HG03060 (cell line): ENCODE results near the gene KIF5A.

Experiments used
- ATAC-seq: cut with Tn5 transposase; IDR thresholded peaks from one replicate; pipeline ENCODE4 v1.9.1; 2021; ENCODE audit warnings: low read depth, moderate number of reproducible peaks; ENCODE audit not compliant: unreplicated experiment

KIF5A gene

DNA sequence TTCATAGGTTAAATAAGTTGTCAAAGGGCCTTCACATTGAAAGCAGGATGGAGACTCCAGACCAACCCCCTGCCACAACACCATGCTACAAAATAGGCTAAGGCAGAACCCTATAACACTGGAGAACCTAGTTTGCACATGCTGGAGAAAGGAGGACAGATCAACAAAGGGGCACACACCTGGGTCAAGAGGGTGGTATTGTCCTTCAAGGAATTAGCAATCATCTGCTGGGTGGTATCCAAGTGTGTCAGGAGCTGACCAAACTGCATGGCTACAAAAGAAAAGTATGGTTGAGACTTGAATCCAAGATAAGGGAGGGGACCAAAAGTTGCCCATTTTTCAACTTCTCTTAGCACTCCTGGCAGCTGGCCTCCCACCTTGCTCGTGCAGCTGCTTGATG, 18.0 kb upstream of the KIF5A start:
- ATAC-seq = no peak

DNA sequence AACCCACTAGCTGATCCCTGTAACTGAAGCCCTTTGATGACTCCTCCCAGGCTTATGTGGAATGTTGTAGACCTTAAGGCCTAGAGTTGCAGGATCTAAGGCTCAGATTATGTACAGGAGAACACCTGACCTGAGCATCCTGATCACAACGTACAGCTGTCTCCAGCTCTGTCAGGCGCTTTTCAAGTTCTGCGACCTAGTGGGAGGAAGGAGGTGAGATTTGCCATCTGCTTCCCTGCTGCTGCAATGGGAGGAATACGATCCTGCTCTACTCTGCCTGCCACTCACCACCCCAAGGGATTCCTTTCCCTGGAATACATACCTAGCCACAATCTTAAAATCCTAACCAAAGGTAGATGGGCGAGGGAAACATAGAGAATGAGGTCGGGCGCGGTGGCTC, 16.7 kb upstream of the KIF5A start:
- ATAC-seq = no peak

DNA sequence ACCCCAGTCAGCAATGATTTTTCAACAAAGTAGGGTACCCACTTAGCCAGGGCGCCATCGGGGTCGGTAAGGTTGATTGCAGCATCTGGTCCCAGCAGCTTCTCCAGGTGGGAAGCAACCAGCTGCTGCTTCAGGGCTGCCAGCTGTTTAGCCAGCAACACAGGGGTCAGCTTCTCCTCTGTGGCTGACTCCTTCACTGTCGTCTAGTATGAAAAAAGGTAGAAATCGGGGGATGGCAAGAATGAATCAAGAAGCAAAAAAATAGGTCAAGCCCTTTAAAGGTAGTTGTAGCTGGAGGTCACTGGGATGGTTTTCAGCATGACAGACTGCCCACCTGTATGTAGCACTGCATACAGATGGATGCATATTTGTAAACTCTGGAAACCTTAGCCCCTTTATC, 15.6 kb upstream of the KIF5A start:
- ATAC-seq = no peak

DNA sequence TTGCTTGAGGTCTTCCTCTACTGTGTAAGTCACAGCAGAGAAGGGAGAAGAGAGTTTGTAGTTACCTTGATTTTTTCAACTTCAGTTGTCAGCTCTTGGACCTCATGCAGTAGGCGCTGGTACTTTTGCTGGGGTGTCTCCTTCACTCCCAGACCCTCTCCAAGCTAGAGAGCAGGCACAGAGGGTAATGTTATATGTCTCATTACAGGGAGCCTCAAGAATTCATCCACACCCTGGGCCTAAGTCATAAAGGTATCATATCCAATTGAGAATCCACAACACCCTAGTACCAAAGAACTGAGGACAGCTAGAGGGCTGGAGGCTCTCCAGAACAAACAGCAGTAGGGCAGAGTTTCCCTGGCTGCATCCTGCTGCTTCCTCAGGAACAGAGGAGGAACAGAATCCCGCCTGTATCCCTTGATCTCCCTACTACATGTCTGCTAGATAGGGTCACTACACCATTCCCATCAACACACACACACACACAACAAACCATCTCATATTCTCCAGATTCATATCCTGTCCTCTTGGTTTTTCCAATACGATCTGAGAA, 14.8 kb upstream of the KIF5A start:
- no peak for ATAC-seq

DNA sequence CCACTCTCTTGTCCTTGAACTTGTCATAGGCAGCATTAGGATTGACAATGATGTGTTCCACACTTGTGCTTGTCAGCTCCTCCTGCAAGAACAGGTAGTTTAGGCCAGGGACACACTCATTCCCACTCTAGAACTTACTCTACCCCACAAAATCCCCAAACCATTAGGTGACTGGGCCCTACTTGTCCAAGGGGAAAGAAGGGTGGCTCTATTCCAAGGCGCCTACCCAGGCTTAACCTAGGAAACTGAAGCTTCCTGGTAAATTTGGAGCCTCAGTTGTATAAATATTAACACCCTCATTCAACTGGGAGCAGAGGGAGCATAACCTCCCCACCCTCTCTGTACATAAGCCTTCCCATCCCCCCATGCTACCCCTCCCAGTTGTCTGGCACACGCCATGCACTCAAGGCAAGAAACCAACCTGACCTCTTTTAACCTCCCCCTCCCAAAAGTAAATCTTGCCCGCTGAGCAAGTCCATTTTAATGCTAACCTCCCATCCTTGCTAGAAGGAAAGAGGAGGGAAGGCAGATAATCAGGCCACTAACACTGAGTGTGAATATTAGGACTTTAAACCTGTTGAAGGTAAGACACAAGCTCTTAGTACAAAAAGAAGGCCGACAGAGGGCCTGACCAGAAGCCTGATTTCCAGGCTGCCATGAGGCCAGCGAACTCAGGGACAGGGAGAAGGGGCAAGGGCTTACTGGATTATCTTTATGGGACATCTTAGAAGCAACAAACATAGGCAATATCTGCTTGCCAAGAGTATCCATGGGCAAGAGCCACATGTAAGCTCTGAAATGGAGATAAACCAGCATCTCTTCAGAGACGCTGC, 13.9 kb upstream of the KIF5A start:
- ATAC-seq = no peak

DNA sequence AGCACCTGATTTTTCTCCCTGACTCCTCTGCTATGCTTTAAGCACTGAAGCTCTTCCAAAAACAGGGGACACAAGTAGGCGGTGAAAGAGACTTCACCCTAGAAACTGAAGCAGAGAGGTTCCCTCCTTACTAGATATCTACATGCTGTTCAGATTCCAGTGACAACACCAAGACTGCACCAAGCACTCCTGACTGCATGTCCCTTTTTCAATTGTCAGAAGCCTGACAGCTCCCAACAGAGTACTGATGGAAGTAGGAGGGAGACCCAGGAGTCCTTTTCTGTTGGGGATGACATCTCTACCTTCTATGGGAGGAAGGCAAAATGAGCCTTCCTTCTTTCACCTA, 13.3 kb upstream of the KIF5A start:
- ATAC-seq = no peak

GRCh38 chr12:57539134-57539768, 10.6 kb upstream of the KIF5A start:
- ATAC-seq = no peak

GRCh38 chr12:57541001-57541400, 8.8 kb upstream of the KIF5A start:
- no peak for ATAC-seq

- no peak for ATAC-seq
Measured at GRCh38 chr12:57541717-57542116, 8.1 kb upstream of the KIF5A start.

- no peak for ATAC-seq
Measured at GRCh38 chr12:57543581-57543980, 6.3 kb upstream of the KIF5A start.

DNA sequence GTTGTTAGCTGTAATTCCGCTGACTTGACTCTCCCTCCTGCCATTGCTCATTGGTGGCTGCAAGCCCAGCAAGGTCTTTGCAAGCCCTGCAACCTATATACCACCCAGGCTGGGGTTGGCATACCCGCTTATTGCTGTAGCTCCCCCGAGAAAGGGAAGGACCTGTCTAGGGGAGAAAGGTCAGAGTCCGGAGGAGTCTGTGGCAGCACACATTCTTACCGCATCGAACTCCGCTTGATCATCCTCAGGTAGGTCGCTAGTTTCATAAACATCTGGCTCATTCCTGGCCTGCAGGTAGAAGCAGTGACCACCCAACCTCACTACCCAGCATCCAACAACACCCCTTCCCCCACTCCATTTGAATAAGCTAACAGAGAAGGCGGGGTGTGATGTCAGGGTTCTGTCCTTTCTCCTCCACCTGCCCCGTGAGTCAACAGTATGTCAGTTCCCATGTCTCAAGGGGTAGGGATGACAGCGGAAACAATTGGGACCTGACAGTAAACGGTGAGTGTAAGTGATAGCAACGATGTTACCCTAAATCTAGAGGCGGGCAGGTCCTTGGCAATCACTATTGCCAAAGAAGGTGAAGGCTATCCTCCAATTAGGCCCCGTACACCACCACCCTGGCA, 3.9 kb upstream of the KIF5A start:
- no peak for ATAC-seq

DNA sequence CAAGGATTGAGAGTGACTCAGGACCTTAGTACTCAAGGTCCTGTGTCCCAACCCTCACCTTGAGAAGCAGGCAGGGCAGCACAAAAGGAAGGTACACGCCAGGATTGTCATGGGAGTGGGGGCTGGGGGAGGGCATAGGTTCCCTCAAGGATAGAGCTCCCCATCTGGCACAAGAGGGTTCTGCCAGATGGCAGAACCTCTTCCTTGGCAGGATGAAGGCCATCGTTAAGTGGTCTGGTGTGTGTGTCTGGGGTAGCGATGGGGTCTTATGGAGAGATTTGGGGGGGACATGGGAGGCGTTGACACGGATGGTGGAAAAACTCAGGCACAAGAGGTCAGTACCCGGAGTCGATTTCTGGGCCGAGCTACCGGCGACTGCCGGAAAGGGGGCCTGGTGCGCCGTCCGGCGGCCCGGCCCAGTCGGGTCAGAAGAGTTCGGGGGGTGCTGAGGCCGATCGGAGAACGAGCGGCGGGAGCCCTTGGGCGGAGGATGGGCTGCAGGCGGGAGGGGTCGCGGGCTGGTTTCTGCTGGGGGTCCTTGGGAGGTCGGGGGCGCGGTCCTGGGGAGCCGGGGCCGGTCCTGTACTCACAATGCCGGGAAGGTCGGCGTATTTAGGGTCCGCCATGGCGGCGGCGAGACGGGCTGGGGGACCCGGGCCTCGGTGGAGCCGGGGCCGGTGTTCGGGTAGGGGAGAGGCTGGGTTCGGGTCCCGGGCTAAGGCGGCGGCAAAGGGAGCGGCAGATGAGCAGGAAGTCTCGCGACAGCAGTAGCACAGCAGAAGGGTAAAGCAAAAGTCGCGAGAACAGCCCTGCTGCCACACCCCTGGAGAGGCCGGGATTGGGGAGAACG, 3.2 kb upstream of the KIF5A start, which contains the start of gene DCTN2:
Gene DCTN2, minus strand, starts transcription at position 755 of the 850 bp plus-strand sequence. Its CDS starts 129 bp downstream, at position 626.
- ATAC-seq = peak; percentile 97

DNA sequence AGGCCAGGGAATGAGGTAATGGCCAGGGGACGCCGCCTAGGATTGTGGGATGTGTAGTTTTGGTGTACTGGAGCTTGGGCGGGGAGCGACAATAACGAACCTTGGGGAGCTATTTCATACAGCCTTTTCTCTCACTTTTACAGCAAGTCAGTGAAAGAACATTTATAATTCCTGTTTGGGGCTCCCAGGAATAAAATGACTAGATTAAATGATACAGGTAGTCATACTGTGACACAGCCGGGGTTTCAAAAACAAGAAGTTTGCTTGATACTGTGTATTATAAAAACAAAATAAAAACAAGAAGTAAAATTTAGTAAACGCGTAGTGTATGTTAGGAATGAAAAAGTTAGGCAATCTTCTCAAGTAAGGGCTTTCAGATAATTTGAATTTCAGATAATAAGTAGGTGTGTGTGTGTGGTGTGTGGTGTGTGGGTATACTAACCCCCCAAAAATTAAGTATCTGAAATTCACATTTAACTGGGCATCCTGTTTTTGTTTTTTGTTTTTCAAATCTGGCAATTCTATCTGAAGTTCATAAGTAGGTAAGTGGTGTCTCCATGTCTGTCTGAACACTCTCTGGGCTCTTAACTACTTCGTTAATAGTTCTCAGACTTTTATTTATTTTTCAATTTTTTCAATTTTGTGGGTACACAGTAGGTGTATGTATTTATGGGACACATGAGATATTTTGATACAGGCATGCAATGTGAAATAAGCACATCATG, 2.4 kb upstream of the KIF5A start:
- no peak for ATAC-seq

DNA sequence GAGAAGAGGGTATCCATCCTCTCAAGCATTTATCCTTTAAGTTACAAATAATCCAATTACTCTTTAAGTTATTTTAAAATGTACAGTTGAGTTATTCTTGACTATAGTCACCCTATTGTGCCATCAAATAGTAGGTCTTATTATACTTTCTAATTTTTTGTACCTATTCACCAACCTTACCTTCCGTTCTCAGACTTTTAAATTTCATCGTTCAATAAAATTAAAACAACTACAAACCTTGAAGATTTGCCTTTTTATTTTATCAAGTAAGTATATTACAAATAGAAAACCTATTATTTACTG, 1.9 kb upstream of the KIF5A start:
- ATAC-seq = no peak

DNA sequence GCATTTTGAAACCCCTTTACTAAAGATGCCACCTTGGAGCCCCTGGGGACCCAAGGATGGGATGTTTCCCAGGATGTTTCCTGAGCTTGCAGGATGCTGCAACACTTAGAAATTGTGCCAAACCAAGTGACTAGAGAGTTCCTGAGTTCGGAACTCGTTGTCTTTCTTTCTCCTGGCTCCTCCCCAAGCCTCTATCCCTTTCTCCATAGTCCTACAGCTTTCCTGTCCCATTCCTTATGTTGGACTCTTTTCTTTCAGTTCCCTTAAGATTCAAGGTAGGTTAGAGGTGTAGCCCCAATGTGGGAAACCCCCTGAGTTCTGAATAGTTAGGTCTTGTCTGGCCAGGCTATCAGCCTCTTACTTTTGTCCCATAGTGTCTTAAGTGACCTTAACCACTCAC, 1.4 kb upstream of the KIF5A start:
- no peak for ATAC-seq

DNA sequence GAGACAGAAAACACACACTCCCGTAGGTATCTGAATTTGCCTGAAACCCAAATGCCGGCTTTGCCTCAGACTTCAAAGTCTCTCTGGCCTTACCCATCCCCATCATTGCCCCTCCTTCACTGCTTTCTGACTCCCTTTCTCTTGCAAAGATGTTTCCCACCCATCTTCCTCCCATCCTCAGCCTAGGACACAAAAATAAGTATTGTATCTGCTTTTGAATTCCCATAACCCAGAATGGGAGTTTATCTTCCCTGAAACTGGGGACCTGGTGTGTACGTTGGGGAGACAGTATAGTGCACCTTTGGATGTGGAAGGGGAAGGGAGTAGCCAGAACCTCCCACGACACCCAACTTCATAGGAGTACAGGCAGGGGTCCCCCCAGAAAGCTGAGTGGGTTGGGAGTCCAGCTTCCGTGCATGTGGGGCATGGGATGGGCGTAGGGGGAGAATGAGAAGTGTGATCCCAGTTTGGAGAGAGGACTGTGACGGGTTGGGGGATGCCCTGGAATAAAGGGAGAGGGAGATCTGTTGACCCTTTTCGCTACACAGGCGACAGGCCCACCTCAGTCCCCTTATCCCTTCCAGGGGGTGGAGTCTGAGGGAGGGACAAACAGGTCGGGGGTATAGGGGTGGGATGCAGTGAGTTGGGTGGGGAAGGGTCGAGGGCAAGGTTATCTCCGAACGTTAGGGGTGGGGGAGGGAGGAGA, 488 bp upstream of the KIF5A start:
- ATAC-seq = no peak

GRCh38 chr12:57550641-57551549, 1.1 kb downstream of the KIF5A start:
- ATAC-seq = no peak

GRCh38 chr12:57551637-57552305, 1.9 kb downstream of the KIF5A start:
- no peak for ATAC-seq
